ENCODE results near the gene CLSTN1.
A peak's percentile ranks its signal among the peaks of the same experiment; 100 is the strongest.

DNA sequence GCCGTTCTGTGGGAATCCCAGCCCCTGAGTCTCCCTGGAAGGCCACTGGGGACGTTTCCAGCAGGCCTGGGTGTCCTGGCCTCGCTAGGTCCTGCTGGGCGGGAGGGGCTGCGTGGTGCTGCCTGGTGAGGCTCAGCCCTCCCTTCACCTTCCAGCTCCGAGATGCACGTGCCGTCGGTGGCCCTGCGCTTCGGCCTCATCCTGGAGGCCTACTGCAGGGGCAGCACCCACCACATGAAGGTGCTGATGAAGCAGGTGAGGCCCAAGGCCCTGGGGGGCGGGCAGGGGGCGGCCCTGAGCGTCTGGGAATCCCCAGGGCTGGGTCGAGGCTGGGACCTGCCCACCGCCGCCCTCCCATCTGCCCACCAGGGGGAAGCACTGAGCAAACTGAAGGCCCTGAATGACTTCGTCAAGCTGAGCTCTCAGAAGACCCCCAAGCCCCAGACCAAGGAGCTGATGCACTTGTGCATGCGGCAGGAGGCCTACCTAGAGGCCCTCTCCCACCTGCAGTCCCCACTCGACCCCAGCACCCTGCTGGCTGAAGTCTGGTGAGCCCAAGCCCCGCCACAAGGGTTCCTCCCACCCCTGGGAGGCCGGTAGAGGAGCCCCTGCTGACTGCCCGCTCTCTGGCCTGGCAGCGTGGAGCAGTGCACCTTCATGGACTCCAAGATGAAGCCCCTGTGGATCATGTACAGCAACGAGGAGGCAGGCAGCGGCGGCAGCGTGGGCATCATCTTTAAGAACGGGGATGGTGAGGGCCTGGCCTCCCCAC, 102.0 kb downstream of the CLSTN1 start:
- TF ChIP-seq, protein P1, sequence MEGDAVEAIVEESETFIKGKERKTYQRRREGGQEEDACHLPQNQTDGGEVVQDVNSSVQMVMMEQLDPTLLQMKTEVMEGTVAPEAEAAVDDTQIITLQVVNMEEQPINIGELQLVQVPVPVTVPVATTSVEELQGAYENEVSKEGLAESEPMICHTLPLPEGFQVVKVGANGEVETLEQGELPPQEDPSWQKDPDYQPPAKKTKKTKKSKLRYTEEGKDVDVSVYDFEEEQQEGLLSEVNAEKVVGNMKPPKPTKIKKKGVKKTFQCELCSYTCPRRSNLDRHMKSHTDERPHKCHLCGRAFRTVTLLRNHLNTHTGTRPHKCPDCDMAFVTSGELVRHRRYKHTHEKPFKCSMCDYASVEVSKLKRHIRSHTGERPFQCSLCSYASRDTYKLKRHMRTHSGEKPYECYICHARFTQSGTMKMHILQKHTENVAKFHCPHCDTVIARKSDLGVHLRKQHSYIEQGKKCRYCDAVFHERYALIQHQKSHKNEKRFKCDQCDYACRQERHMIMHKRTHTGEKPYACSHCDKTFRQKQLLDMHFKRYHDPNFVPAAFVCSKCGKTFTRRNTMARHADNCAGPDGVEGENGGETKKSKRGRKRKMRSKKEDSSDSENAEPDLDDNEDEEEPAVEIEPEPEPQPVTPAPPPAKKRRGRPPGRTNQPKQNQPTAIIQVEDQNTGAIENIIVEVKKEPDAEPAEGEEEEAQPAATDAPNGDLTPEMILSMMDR (IDR thresholded peaks at IDR 0.05; ENCODE audit: low read length): peak; percentile 87
- no peak for TF ChIP-seq EZH2 (IDR thresholded peaks at IDR 0.05; ENCODE audit: borderline replicate concordance, low read length)

Data from OCI-LY1 (cell line).